Measurements from ENCODE around the gene DUSP6.
"Not testable (repeated sequence)": the region's sequence is repeated elsewhere in the genome, so short reads cannot be mapped to it uniquely, and the experiment has no call there.

The DUSP6 gene

DNA sequence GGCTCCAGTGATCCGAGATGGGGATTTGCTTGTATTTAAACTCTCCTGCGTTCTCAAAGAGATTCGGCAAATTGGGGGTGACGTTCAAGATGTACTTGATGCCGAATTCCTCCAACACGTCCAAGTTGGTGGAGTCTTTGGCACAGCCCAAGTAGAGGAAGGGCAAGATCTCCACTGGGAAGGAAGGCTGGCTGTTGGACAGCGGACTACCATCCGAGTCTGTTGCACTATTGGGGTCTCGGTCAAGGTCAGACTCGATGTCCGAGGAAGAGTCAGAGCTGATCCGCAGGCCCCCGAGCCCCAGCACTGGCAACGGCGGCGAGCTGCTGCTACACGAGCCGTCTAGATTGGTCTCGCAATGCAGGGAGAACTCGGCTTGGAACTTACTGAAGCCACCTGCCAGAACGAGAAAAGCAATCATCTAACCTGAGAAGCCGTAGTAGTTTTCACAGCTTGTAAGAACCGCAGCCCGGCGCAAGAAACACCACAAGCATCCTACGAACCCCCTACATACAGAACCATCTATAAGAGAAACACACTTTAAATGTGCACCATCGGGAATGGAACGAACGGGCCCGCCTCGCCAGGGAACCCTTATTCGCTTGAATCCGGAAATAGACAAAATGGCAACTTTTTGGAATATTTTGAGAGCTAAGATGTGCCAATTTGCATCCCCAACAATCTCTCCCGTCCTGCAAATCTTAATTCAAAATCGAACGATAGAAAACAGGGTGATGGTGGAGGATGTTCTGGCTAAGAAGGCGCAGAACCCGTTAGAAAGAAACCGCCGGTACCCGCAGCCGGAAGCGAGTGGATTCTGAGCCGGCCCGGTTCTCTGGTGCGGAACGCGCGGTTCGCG lies 1.4 kb downstream of the DUSP6 start:
- no peak for DNase-seq

DNA sequence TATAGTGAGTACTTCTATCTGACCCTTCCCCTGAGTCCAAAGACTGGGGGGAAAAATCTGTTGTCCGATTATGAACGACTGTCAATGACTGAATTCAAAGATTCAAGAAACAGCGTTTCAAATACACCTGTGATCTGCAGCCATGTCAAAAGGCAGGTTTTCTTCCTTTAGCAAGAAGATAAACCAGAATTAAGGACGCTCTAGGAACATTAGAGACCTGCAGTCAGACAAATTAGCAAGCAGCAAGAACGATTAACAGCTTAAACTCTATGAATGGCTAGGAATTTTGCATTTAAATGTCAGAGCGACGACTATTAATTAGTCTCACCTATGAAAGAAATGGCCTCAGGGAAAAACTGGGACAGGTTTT lies 2.1 kb downstream of the DUSP6 start:
- DNase-seq = no peak

- no peak for DNase-seq
These were observed 2.5 kb downstream of the DUSP6 start for GRCh38 chr12:89349814-89350213.

DNA sequence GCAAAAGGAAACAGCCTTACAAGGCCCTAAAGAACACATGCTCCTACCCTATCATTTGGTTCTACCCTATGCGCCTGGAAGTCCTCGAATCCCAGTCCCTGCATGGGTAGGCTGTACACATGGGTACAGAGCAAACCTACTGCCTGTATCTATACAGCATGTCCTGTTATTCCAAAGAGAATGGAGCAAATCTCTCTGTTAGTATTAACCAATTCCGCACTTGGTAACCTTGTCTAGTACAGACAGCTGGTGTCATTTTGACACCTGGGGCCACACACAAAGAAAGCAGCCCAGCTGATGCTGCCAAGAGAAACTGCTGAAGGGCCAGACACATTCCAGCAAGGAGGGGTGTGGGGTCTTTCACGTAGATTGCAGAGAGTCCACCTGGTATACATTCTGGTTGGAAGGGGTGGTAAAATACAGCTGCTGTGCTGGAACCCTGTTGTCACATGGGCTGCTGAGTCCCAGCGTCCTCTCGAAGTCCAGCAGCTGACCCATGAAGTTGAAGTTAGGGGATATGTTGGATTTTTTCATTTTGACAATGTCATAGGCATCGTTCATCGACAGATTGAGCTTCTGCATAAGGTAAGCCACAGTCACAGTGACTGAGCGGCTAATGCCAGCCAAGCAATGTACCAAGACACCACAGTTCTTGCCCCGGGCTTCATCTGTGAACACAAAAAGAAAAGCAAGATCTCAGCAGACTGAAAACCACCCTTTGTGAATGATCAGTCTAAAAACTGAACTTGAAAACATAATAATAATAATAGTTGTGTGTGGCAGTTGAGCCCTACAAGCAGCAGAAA lies 3.2 kb downstream of the DUSP6 start:
- DNase-seq = no peak

GRCh38 chr12:89347325-89347829 lies 4.9 kb downstream of the DUSP6 start:
- DNase-seq = no peak

DNA sequence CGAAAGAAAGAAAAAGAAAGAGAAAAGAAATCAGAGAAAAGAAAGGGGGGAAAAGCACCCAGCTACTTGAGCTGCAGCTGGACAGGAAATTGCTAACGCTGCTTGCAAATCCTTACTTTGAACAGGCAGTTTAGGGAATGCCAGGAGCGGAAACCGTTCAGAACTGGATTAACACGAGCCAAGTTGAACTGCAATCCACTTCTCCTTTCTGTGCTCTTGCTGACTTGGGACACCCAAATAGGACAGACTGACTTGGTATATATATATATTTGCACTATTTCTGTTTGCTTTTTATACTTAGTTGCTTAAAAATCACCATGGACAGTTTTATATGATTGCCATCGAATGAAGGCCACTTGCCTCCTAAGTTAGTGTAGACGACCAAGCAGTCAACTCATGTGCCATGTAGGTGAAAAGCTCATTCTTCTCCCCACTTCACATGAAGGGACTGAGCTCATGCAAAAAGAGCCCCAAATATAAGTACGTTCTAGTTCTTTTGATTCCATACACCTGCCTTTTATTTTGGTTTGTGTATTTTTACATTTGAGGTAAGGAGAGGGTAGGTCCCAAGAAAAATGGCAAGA lies 5.5 kb downstream of the DUSP6 start:
- DNase-seq = no peak

GRCh38 chr12:89345830-89346740 lies 6.2 kb downstream of the DUSP6 start:
- no peak for DNase-seq

GRCh38 chr12:89345376-89345775 lies 6.9 kb downstream of the DUSP6 start:
- no peak for DNase-seq

GRCh38 chr12:89344862-89345202 lies 7.5 kb downstream of the DUSP6 start:
- no peak for DNase-seq

- no peak for DNase-seq
These were observed 8.0 kb downstream of the DUSP6 start for GRCh38 chr12:89344043-89344861.

- no peak for DNase-seq
These were observed 9.2 kb downstream of the DUSP6 start for GRCh38 chr12:89343127-89343526.

DNA sequence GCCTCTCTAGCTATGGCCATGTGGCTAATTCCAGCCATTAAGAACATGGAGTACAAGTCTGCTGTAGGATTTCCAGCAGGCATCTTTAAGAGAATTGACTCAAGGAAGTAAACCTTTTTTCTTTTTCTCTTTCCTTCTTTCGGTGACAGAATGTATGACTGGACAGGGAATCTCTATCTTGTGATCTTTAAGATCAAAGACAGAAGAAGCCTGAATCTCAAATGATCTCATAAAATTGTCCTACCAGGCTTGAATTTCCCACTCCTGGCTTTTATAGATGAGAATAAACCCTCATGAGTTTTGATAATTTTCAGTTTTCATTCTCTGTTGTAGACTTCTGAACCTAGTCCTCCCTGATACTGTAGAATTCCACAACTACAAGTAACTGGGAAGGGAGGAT lies 11.4 kb downstream of the DUSP6 start:
- DNase-seq = no peak

- DNase-seq = no peak
These were observed 12.8 kb downstream of the DUSP6 start for GRCh38 chr12:89339526-89339925.

- not testable (repeated sequence) for DNase-seq
These were observed 15.2 kb downstream of the DUSP6 start for GRCh38 chr12:89337136-89337535.

GRCh38 chr12:89335452-89336244 lies 16.7 kb downstream of the DUSP6 start:
- no peak for DNase-seq

DNA sequence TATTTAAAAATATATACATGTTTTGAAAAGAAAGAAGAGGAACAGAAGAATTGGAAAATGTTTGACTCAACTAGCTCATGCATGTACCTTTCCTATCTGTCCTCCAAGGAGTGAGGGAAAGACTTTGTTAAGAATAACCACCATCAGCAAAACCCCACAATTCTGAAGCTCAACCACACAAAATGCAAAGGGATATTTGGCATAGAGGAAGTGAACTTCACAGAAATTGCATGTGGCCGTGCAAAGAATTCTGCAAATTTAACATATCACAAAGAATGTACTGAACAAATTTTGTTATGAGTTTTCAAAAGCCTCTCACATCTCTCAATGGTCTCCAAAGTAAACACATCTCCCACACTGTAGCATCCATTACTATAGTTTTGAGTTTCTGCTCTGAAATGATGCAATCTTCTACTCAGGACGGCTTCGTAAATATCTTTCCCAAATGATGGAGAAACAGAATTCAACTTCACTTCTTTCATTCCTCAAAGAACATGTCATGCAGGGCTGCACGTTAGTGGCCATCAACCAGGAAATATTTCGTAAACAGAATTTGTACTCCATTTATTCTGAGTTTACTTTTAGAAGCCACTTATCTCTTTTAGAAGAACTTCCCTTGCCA lies 17.6 kb downstream of the DUSP6 start:
- no peak for DNase-seq

DNA sequence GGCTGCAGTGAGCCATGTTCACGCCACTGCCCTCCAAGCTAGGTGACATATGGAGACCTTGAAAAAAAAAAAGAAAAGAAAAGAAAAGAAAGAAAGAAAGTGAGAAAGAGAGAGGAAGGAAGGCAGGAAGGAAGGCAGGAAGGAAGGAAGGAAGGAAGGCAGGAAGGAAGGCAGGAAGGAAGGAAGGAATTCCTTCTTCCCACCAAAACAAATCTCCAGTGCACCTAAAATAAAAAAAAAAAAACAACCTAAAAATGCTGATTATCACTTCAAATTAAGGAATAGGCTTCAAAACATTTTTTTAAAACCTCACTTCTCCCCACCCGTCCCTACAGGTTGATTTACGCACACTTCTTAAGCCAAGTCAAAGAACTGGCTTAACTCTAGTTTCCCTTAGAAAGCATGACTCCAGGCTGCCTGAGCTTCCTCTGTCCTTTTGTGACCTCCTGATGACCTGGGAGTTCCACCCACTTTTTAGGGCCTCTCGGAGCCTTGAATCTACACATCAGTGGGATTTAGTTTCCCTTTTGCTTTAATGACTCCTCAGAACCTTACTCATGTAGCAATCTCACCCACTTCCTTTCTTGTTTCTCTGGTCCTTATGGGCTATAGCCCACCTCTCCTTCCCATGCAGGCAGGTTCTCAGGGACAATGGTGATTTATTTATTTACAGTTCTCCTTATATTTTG lies 18.6 kb downstream of the DUSP6 start:
- no peak for DNase-seq

DNA sequence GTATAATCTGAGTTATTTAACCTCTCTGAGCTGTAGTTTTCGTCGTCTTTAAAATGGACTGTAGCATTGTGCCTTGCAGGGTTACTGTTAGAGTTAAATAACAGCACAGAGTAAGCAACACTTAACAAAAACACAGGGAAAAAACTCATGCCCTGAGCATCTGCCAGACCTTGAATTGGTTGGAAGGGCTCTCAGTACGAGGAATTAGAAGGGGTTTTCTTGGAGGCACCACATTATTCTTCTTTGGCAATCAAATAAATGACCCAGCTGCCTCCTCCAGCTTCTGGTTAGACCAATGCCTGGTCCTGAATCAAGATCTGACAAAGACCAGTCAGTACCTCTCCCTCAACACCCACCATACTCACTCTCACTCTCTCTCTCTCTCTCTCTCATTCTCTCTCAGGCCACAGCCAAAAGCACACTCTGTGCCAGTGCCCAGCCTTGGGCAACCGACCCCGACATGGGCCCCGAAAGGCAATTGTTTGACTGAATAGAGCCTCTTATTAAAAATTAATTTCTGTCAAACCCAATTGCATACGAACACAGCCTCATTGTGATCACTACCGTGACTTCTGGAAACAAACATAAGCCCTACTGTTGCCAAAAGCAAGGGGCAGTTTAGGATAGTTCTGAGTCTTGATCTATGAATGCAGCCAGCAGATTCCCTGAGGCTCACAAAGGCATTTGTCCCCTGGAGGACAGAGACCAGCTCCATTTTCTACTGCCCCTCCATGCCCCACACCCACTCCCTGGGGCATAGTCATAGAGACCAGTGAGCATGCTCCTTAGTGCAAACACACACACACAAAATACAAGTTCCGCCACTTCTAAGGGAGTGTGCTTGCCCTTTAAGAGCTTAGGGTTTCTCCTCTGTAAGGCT lies 23.9 kb downstream of the DUSP6 start:
- no peak for DNase-seq

Data from effector CD8-positive, alpha-beta T cell (primary cell).